ENCODE results near the gene SERPIND1.

GRCh38 chr22:20738394-20739089, 35.4 kb upstream of the SERPIND1 start:
- no peak for TF ChIP-seq CTCF (IDR thresholded peaks at IDR 0.05 in 2 of 3, conservative IDR thresholded peaks at IDR 0.05 in 1 of 3; ENCODE audit: control insufficient read depth in 2 of 3, extremely low read depth in 1 of 3, insufficient read depth in 1 of 3, low read depth in 3 of 3, low read length in 3 of 3)
- no peak for TF ChIP-seq RB1 (IDR thresholded peaks at IDR 0.05; ENCODE audit: borderline replicate concordance)
- no peak for TF ChIP-seq NFYB (IDR thresholded peaks at IDR 0.05; ENCODE audit: insufficient read depth, low read depth, low read length)
- no peak for TF ChIP-seq FOXK2 (IDR thresholded peaks at IDR 0.05)
- TF ChIP-seq TAF1 (IDR thresholded peaks at IDR 0.05; ENCODE audit: borderline replicate concordance, low read depth, low read length) = no peak
- no peak for TF ChIP-seq POLR2AphosphoS2 (IDR thresholded peaks at IDR 0.05; ENCODE audit: low read depth, low read length)
- TF ChIP-seq BMI1 (IDR thresholded peaks at IDR 0.05; ENCODE audit: borderline replicate concordance) = no peak
- TF ChIP-seq EGR1 (IDR thresholded peaks at IDR 0.05; ENCODE audit: borderline replicate concordance in 1 of 2, low read depth in 2 of 2, low read length in 2 of 2) = no peak
- TF ChIP-seq KAT2A (conservative IDR thresholded peaks at IDR 0.05; ENCODE audit: control insufficient read depth, low read depth, low read length) = no peak

Data from GM12878 (cell line).